Activated effector memory CD4-positive, alpha-beta T cell treated with Interleukin-2 at 50 U/mL for 16 hours (primary cell): Measurements from ENCODE around the gene DMXL2.
"Not testable (repeated sequence)": the region's sequence is repeated elsewhere in the genome, so short reads cannot be mapped to it uniquely, and the experiment has no call there.

Source experiments
- DNase-seq: peaks from one replicate; pipeline ENCODE4 v3.0.0-alpha.2; 2020

Gene DMXL2

DNA sequence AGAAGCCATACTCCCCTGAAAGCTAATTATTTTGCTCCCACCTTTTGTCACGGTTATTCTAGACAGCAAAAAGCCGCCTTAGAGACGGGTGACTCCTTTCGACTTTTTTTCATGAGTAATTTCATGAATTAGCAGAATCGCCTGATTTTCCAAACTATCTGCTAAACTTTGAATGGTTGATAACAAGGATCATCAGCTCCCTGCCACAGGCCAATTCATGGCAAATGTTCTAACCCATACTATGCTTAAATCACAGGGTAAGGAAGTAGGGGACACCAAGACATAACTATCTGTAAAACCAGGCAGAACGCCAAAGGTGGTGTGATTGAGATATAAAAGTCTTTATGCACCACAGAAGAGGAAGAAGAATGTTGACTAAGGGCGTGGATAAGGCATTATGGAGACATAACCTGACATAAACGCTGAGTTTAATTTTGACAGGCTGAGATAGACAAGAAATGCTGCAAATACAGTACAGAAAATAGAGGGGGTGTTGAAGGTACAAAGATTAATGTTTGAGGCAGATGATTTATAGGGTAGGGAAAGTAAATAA is 891 bp upstream of the DMXL2 start:
- DNase-seq: no peak

GRCh38 chr15:51621936-51622603 is 501 bp downstream of the DMXL2 start:
- peak; percentile 1 for DNase-seq

DNA sequence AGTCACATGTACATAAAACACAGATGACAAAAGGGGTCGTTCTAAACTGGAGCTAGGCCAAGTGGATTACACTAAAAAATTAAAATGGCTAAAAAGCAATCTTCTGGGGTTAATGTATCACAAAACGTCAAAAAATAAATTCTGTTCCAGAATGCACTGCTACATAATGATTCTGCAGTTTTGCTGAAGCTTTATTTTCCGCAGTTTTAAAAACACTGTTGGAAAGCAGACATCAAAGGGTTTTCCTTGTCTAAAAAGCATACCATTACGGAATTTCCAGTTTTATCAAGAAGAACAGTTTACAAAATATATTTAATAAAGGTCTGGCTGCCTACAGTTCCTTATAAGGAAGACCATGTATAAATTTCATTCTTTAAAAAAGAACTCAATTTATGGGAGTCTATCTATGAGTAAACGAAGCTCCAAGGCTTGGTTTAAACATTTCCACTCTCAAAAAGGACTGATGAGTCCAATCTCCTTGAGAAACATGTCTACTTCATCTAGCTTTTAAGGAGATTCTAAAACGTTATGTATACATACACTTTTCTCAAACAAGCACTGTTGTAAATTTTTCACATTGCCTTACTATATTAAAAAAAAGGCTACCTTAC is 1.3 kb downstream of the DMXL2 start:
- no peak for DNase-seq

GRCh38 chr15:51620641-51621040 is 1.9 kb downstream of the DMXL2 start:
- DNase-seq: no peak

- DNase-seq: no peak
Observed at GRCh38 chr15:51620122-51620521, 2.4 kb downstream of the DMXL2 start.

DNA sequence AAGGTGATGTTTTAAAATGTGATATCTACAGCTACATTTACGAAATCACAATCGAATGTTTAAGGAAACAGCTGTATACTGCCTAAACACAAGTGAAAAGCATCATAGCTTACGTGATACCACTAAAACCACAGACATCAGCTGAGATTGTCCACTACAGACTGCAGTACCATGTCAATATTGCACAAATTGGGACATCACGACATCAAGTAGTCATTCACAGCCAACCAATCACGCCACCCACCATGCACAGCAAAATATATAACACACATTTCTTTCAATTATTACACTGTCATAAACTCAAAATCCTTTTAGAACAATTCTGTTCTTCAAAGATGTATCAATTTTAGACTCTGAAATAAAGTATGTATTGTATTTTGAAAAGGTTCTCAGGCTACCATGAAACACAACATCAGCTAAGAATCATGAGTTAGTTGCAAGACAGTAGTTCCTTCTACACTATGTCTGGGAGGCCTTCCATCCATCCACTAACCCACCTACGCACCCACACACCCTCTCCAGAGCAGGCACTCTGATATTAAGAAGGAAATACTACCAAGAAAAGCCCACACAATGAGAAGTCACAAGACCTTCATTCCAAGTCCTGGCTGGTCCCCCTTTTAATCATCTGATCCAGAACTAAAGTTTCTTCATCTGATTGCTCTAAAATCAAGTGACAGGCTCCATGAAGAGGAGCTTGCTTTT is 3.1 kb downstream of the DMXL2 start:
- no peak for DNase-seq

GRCh38 chr15:51617886-51618285 is 4.7 kb downstream of the DMXL2 start:
- DNase-seq: no peak

GRCh38 chr15:51613951-51614350 is 8.6 kb downstream of the DMXL2 start:
- no peak for DNase-seq

DNA sequence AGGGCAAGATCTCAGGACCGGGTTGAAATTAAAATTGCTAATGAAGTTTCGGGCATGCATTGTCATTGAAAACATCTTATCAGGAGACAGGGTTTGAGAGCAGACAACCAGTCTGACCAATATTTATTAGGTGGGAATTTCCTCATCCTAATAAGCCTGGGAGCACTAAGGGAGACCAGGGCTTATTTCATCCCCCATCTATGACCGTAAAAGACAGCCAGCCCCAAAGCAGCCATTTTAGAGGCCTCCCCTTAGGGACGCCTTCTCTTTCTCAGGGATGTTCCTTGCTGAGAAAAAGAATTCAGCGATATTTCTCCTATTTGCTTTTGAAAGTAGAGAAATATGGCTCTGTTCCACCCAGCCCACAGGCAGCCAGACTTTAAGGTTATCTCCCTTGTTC is 9.9 kb downstream of the DMXL2 start:
- not testable (repeated sequence) for DNase-seq

DNA sequence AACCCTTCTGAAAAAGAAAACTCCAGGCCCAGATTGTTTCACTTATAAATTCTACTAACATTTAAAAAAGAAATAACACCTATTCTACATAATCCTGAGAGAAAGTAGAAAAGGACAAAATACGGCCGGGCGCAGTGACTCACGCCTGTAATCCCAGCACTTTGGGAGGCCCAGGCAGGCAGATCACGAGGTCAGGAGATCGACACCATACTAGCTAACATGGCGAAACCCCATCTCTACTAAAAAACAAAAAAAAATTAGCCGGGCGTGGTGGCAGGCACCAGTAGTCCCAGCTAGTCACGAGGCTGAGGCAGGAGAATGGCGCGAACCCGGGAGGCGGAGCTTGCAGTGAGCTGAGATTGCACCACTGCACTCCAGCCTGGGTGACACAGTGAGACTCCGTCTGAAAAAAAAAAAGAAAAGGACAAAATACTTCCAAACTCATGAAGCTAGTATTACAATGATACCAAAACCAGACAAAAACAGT is 19.1 kb downstream of the DMXL2 start:
- DNase-seq: not testable (repeated sequence)

DNA sequence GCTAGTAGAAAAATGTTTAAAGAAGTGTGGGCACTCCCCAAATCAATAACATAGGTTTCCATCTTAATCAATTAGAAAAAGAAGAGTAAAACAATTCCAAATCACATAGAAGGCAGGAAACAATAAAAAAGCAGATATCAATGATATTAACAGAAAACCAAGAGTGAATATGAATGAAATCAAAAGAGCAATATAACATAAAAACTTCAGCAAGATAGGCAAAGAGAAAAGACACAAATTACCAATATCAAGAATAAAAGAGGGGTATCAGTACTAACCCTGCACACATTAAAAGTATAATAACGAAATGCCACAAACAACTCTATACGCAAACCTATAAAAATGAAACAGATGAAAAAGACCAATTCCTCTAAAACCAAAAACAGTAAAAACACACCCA is 19.6 kb downstream of the DMXL2 start:
- DNase-seq: no peak

- DNase-seq: no peak
Observed at GRCh38 chr15:51602484-51602883, 20.1 kb downstream of the DMXL2 start.

GRCh38 chr15:51601801-51602200 is 20.8 kb downstream of the DMXL2 start:
- DNase-seq: no peak

DNA sequence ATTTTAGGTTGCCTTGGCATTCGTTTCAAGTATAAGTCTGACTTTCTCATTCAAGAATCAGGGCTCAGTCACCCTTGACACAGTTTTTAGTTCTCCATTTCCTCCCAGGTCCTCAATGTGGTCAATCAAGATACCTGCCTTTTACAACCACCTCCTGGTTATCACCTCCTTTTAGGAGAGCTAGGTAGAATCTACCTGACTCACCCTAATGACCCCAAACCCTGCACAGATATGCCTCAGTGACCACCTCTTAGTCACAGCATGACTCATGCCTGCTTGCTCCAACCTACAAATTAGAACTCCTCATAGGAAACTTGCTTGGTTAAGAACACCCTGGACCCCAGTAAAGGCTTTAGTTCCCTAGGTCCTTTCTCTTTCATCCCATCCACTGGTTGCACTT is 22.5 kb downstream of the DMXL2 start:
- DNase-seq: no peak

GRCh38 chr15:51589881-51590568 is 32.5 kb downstream of the DMXL2 start:
- DNase-seq: no peak

GRCh38 chr15:51588966-51589365 is 33.6 kb downstream of the DMXL2 start:
- DNase-seq: no peak

- DNase-seq: no peak
Observed at GRCh38 chr15:51585986-51586385, 36.6 kb downstream of the DMXL2 start.

- no peak for DNase-seq
Observed at GRCh38 chr15:51580982-51581381, 41.6 kb downstream of the DMXL2 start.

GRCh38 chr15:51580385-51580784 is 42.2 kb downstream of the DMXL2 start:
- no peak for DNase-seq

GRCh38 chr15:51579012-51579411 is 43.6 kb downstream of the DMXL2 start:
- DNase-seq: no peak

DNA sequence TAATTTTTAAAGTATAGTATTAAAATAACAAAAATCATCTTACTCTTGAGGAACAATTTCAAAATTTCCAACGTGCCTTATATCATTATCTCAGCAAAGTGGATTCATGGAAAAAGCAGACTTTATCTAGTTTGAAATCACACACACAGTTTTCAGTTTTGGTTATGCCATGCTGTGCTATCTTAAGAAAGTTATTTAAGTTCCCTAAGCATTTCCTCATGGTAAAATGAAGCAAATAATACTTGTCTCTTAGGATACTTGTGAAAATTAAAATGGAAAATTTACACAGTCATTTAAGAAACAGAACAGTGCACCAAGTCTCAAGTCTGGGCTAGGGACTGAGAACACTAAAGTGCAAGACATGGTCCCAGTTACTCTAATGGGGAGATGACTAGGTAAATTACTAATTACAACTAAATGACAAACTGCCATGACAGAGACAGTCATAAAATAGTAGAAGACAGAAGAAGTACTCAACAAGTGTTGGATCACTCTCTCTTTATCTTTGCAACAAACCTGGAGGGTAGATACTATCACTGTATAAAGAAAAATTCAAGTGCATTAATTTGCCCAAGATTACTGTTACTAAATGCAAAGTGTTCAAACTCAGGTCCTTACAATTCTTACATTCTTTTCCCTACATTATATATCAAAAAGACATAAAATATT is 44.8 kb downstream of the DMXL2 start:
- no peak for DNase-seq

DNA sequence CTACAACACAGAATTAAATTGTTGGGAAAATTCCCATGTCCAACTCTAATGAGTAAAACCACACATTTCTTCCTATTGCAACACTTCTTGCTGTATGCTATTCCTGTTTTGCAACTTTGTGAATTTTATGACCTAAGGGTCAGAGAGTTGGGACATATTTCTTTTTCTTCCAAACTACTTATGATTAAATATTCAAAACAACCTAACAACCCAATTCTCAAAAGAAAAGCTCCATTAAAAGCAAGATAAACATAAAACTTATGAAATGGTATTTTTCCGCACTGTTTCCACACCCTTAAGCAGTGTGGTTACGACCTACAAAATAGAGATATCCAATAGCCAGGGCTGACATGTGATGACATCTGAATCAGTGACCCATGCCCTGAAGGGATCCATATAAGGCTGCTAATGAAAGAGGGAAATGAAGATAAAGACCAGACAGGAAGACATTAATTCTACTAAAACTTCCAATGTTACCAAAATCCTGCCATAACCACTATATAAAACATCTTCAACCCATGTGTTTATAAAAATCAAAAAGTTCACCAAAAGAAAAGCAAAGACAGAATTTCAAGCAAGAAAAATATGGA is 45.6 kb downstream of the DMXL2 start:
- no peak for DNase-seq
